Measurements from ENCODE around the gene PEAK1.

PEAK1 gene

DNA sequence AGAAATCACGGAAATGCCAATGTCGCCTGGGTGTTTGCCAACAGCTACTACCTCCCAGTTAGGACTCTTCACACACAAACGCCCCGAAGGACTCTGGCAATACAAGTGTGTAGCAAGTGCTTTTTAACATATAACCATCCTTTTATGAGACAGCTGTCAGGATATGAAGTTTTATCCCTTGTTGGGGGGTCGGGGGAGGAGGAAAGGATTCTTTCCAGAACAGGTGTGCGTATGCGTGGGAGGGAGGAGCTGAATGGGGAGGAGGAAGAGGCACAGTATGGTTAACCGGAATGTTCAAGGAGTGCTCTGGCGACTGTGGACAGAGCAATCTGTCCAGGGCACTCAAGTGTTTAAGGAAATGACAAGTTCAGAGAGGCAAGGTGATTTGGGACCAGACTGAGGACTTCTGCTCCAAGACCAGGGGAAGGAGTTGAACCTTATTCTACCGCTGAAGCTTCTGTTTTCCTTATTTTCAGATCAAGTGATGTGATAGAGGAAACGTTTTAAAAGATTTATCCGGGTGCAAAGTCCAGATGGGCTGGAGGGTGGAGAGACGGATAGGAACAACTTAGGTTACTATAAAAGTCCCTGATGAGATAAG lies 350.3 kb downstream of the PEAK1 start:
- no peak for TF ChIP-seq SNAI2 (CRISPR knock-in tag; IDR thresholded peaks at IDR 0.05)
- no peak for TF ChIP-seq BACH2 (CRISPR knock-in tag; IDR thresholded peaks at IDR 0.05; ENCODE audit: borderline replicate concordance)
- TF ChIP-seq ESRRG (CRISPR knock-in tag; IDR thresholded peaks at IDR 0.05) = no peak
- TF ChIP-seq ZC3H10 (CRISPR knock-in tag; IDR thresholded peaks at IDR 0.05) = no peak
- TF ChIP-seq, protein P1, sequence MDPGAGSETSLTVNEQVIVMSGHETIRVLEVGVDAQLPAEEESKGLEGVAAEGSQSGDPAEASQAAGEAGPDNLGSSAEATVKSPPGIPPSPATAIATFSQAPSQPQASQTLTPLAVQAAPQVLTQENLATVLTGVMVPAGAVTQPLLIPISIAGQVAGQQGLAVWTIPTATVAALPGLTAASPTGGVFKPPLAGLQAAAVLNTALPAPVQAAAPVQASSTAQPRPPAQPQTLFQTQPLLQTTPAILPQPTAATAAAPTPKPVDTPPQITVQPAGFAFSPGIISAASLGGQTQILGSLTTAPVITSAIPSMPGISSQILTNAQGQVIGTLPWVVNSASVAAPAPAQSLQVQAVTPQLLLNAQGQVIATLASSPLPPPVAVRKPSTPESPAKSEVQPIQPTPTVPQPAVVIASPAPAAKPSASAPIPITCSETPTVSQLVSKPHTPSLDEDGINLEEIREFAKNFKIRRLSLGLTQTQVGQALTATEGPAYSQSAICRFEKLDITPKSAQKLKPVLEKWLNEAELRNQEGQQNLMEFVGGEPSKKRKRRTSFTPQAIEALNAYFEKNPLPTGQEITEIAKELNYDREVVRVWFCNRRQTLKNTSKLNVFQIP (CRISPR knock-in tag; IDR thresholded peaks at IDR 0.05; ENCODE audit: borderline replicate concordance, low read depth) = no peak
- TF ChIP-seq, protein P2, sequence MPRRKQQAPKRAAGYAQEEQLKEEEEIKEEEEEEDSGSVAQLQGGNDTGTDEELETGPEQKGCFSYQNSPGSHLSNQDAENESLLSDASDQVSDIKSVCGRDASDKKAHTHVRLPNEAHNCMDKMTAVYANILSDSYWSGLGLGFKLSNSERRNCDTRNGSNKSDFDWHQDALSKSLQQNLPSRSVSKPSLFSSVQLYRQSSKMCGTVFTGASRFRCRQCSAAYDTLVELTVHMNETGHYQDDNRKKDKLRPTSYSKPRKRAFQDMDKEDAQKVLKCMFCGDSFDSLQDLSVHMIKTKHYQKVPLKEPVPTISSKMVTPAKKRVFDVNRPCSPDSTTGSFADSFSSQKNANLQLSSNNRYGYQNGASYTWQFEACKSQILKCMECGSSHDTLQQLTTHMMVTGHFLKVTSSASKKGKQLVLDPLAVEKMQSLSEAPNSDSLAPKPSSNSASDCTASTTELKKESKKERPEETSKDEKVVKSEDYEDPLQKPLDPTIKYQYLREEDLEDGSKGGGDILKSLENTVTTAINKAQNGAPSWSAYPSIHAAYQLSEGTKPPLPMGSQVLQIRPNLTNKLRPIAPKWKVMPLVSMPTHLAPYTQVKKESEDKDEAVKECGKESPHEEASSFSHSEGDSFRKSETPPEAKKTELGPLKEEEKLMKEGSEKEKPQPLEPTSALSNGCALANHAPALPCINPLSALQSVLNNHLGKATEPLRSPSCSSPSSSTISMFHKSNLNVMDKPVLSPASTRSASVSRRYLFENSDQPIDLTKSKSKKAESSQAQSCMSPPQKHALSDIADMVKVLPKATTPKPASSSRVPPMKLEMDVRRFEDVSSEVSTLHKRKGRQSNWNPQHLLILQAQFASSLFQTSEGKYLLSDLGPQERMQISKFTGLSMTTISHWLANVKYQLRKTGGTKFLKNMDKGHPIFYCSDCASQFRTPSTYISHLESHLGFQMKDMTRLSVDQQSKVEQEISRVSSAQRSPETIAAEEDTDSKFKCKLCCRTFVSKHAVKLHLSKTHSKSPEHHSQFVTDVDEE (CRISPR knock-in tag; IDR thresholded peaks at IDR 0.05) = no peak
- TF ChIP-seq ZNF70 (CRISPR knock-in tag; IDR thresholded peaks at IDR 0.05) = no peak
- TF ChIP-seq ZNF8 (CRISPR knock-in tag; IDR thresholded peaks at IDR 0.05) = no peak
- no peak for TF ChIP-seq GLIS3 (CRISPR knock-in tag; IDR thresholded peaks at IDR 0.05)
- no peak for TF ChIP-seq TOX (CRISPR knock-in tag; IDR thresholded peaks at IDR 0.05; ENCODE audit: borderline replicate concordance)
- no peak for TF ChIP-seq OSR1 (CRISPR knock-in tag; IDR thresholded peaks at IDR 0.05)
- no peak for TF ChIP-seq PPARA (CRISPR knock-in tag; IDR thresholded peaks at IDR 0.05; ENCODE audit: borderline replicate concordance)
- TF ChIP-seq, protein P3, sequence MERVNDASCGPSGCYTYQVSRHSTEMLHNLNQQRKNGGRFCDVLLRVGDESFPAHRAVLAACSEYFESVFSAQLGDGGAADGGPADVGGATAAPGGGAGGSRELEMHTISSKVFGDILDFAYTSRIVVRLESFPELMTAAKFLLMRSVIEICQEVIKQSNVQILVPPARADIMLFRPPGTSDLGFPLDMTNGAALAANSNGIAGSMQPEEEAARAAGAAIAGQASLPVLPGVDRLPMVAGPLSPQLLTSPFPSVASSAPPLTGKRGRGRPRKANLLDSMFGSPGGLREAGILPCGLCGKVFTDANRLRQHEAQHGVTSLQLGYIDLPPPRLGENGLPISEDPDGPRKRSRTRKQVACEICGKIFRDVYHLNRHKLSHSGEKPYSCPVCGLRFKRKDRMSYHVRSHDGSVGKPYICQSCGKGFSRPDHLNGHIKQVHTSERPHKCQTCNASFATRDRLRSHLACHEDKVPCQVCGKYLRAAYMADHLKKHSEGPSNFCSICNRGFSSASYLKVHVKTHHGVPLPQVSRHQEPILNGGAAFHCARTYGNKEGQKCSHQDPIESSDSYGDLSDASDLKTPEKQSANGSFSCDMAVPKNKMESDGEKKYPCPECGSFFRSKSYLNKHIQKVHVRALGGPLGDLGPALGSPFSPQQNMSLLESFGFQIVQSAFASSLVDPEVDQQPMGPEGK (CRISPR knock-in tag; IDR thresholded peaks at IDR 0.05; ENCODE audit: borderline replicate concordance) = no peak
- TF ChIP-seq TCF4 (CRISPR knock-in tag; IDR thresholded peaks at IDR 0.05; ENCODE audit: borderline replicate concordance) = no peak
- no peak for TF ChIP-seq ZNF565 (CRISPR knock-in tag; conservative IDR thresholded peaks at IDR 0.05; ENCODE audit: low read depth)
- TF ChIP-seq, protein P4, sequence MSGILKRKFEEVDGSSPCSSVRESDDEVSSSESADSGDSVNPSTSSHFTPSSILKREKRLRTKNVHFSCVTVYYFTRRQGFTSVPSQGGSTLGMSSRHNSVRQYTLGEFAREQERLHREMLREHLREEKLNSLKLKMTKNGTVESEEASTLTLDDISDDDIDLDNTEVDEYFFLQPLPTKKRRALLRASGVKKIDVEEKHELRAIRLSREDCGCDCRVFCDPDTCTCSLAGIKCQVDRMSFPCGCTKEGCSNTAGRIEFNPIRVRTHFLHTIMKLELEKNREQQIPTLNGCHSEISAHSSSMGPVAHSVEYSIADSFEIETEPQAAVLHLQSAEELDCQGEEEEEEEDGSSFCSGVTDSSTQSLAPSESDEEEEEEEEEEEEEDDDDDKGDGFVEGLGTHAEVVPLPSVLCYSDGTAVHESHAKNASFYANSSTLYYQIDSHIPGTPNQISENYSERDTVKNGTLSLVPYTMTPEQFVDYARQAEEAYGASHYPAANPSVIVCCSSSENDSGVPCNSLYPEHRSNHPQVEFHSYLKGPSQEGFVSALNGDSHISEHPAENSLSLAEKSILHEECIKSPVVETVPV (CRISPR knock-in tag; IDR thresholded peaks at IDR 0.05) = no peak
- TF ChIP-seq ISL1 (CRISPR knock-in tag; IDR thresholded peaks at IDR 0.05) = no peak
- ATAC-seq = no peak

DNA sequence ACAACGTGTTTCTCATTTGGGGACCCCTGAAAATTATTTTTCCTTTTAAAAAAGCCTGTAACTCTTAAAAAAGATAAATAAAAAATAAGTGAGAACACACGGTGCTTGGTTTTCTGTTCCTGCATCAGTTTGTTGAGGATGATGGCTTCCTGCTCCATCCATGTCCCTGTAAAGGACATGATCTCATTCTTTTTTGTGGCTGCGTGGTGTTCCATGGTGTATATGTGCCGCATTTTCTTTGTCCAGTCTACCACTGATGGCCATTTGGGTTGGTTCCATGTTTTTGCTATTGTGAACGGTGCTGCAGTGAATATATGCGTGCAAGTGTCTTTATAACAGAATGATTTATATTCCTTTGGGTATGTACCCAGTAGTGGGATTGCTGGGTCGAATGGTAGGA lies 351.3 kb downstream of the PEAK1 start:
- ATAC-seq = no peak
- TF ChIP-seq, protein P3 (CRISPR knock-in tag; IDR thresholded peaks at IDR 0.05; ENCODE audit: borderline replicate concordance) = no peak
- TF ChIP-seq TOX (CRISPR knock-in tag; IDR thresholded peaks at IDR 0.05; ENCODE audit: borderline replicate concordance) = no peak
- TF ChIP-seq, protein P5, sequence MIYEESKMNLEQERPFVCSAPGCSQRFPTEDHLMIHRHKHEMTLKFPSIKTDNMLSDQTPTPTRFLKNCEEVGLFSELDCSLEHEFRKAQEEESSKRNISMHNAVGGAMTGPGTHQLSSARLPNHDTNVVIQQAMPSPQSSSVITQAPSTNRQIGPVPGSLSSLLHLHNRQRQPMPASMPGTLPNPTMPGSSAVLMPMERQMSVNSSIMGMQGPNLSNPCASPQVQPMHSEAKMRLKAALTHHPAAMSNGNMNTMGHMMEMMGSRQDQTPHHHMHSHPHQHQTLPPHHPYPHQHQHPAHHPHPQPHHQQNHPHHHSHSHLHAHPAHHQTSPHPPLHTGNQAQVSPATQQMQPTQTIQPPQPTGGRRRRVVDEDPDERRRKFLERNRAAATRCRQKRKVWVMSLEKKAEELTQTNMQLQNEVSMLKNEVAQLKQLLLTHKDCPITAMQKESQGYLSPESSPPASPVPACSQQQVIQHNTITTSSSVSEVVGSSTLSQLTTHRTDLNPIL (CRISPR knock-in tag; IDR thresholded peaks at IDR 0.05; ENCODE audit: low read depth) = no peak
- no peak for TF ChIP-seq ZNF70 (CRISPR knock-in tag; IDR thresholded peaks at IDR 0.05)
- no peak for TF ChIP-seq ZFP3 (CRISPR knock-in tag; IDR thresholded peaks at IDR 0.05)
- no peak for TF ChIP-seq GLIS3 (CRISPR knock-in tag; IDR thresholded peaks at IDR 0.05)
- TF ChIP-seq, protein P2 (CRISPR knock-in tag; IDR thresholded peaks at IDR 0.05) = no peak
- TF ChIP-seq, protein P4 (CRISPR knock-in tag; IDR thresholded peaks at IDR 0.05) = no peak
- TF ChIP-seq OSR1 (CRISPR knock-in tag; IDR thresholded peaks at IDR 0.05) = no peak
- no peak for TF ChIP-seq ESRRG (CRISPR knock-in tag; IDR thresholded peaks at IDR 0.05)
- TF ChIP-seq PPARA (CRISPR knock-in tag; IDR thresholded peaks at IDR 0.05; ENCODE audit: borderline replicate concordance) = no peak
- TF ChIP-seq, protein P1 (CRISPR knock-in tag; IDR thresholded peaks at IDR 0.05; ENCODE audit: borderline replicate concordance, low read depth) = no peak
- TF ChIP-seq RARB (CRISPR knock-in tag; IDR thresholded peaks at IDR 0.05) = no peak
- TF ChIP-seq ZNF8 (CRISPR knock-in tag; IDR thresholded peaks at IDR 0.05) = no peak
- no peak for TF ChIP-seq ISL1 (CRISPR knock-in tag; IDR thresholded peaks at IDR 0.05)
- TF ChIP-seq SNAI2 (CRISPR knock-in tag; IDR thresholded peaks at IDR 0.05) = no peak

Measured in SK-N-SH treated with all-trans-retinoic acid at 6 μM for 48 hours (cell line).